ENCODE measurements around the gene CAMK2B.

The CAMK2B gene

GRCh38 chr7:44281811-44282600 lies 43.4 kb downstream of the CAMK2B start:
- H3K9me3 ChIP-seq (ENCODE audit: insufficient read depth, low read depth, low read length) = no peaks in the 10 kb centered on the region

GRCh38 chr7:44280993-44281721 lies 44.2 kb downstream of the CAMK2B start:
- Histone ChIP-seq H3K4me1 (ENCODE audit: insufficient read depth, low read length, poor library complexity, severe bottlenecking) (no peaks in the 10 kb centered on the region), H4K20me1 (ENCODE audit: insufficient read depth, low read length, poor library complexity, severe bottlenecking) (no peaks in the 10 kb centered on the region), H3K9me2 (replicated peaks; ENCODE audit: low read depth, low read length) (no peaks in the 10 kb centered on the region), H3K79me2 (ENCODE audit: insufficient read depth, low read length) (no peaks in the 10 kb centered on the region), H3K4me3 (ENCODE audit: low read length, poor library complexity, severe bottlenecking) (no peak overlapping the region), H3K9me3 (ENCODE audit: insufficient read depth, low read depth, low read length) (no peaks in the 10 kb centered on the region), H3K4me2 (ENCODE audit: low read depth, low read length, poor library complexity, severe bottlenecking) (no peak overlapping the region), H2AFZ (ENCODE audit: low read length) (no peak overlapping the region), H3K9ac (ENCODE audit: low read depth, low read length, poor library complexity, severe bottlenecking) (no peak overlapping the region), H3K36me3 (ENCODE audit: insufficient read depth, low read length) (no peaks in the 10 kb centered on the region), H3K27me3 (ENCODE audit: insufficient read depth, low read length, poor library complexity, severe bottlenecking) (no peaks in the 10 kb centered on the region), H3F3A (ENCODE audit: low read depth) (no peaks in the 10 kb centered on the region)
- no peak for TF ChIP-seq CTCF (conservative IDR thresholded peaks at IDR 0.05; ENCODE audit: low read length)
- TF ChIP-seq EZH2phosphoT487 (IDR thresholded peaks at IDR 0.05; ENCODE audit: borderline replicate concordance) = no peak

More at GRCh38 chr7:44281811-44282600, 43.4 kb downstream of the CAMK2B start:
- Histone ChIP-seq H3K4me1 (ENCODE audit: insufficient read depth, low read length, poor library complexity, severe bottlenecking) (no peaks in the 10 kb centered on the region), H3K79me2 (ENCODE audit: insufficient read depth, low read length) (no peaks in the 10 kb centered on the region), H3K9me2 (replicated peaks; ENCODE audit: low read depth, low read length) (no peaks in the 10 kb centered on the region), H3F3A (ENCODE audit: low read depth) (no peaks in the 10 kb centered on the region), H3K4me3 (ENCODE audit: low read length, poor library complexity, severe bottlenecking) (no peak overlapping the region), H3K36me3 (ENCODE audit: insufficient read depth, low read length) (no peaks in the 10 kb centered on the region), H2AFZ (ENCODE audit: low read length) (no peak overlapping the region), H3K9ac (ENCODE audit: low read depth, low read length, poor library complexity, severe bottlenecking) (no peak overlapping the region), H3K4me2 (ENCODE audit: low read depth, low read length, poor library complexity, severe bottlenecking) (no peak overlapping the region), H4K20me1 (ENCODE audit: insufficient read depth, low read length, poor library complexity, severe bottlenecking) (no peaks in the 10 kb centered on the region), H3K27me3 (ENCODE audit: insufficient read depth, low read length, poor library complexity, severe bottlenecking) (no peaks in the 10 kb centered on the region)
- TF ChIP-seq EZH2phosphoT487 (IDR thresholded peaks at IDR 0.05; ENCODE audit: borderline replicate concordance) (no peak), CTCF (conservative IDR thresholded peaks at IDR 0.05; ENCODE audit: low read length) (no peak)

- Histone ChIP-seq H3K9ac (ENCODE audit: low read depth, low read length, poor library complexity, severe bottlenecking) (no peak overlapping the region), H3K4me1 (ENCODE audit: insufficient read depth, low read length, poor library complexity, severe bottlenecking) (no peaks in the 10 kb centered on the region), H3F3A (ENCODE audit: low read depth) (no peaks in the 10 kb centered on the region), H3K36me3 (ENCODE audit: insufficient read depth, low read length) (no peaks in the 10 kb centered on the region), H3K9me3 (ENCODE audit: insufficient read depth, low read depth, low read length) (no peaks in the 10 kb centered on the region), H2AFZ (ENCODE audit: low read length) (no peak overlapping the region), H3K27me3 (ENCODE audit: insufficient read depth, low read length, poor library complexity, severe bottlenecking) (no peaks in the 10 kb centered on the region), H3K4me2 (ENCODE audit: low read depth, low read length, poor library complexity, severe bottlenecking) (no peak overlapping the region), H3K9me2 (replicated peaks; ENCODE audit: low read depth, low read length) (no peaks in the 10 kb centered on the region), H4K20me1 (ENCODE audit: insufficient read depth, low read length, poor library complexity, severe bottlenecking) (no peaks in the 10 kb centered on the region), H3K79me2 (ENCODE audit: insufficient read depth, low read length) (no peaks in the 10 kb centered on the region), H3K4me3 (ENCODE audit: low read length, poor library complexity, severe bottlenecking) (no peak overlapping the region)
- TF ChIP-seq CTCF (conservative IDR thresholded peaks at IDR 0.05; ENCODE audit: low read length) = no peak
- TF ChIP-seq EZH2phosphoT487 (IDR thresholded peaks at IDR 0.05; ENCODE audit: borderline replicate concordance) = no peak
These were observed 44.8 kb downstream of the CAMK2B start for GRCh38 chr7:44280636-44280992.

Measured in Loucy (cell line).